HG03280 (cell line): ENCODE measurements around the gene FBXO31.
"Not testable (repeated sequence)": the region's sequence is repeated elsewhere in the genome, so short reads cannot be mapped to it uniquely, and the experiment has no call there.

Experiments
- ATAC-seq: cut with Tn5 transposase; IDR thresholded peaks from one replicate; pipeline ENCODE4 v1.9.1; 2021; ENCODE audit warnings: mild to moderate bottlenecking, moderate library complexity; ENCODE audit not compliant: unreplicated experiment

The FBXO31 gene

GRCh38 chr16:87344931-87345631 lies 38.5 kb downstream of the FBXO31 start:
- ATAC-seq: no peak

- no peak for ATAC-seq
These were observed 39.2 kb downstream of the FBXO31 start for GRCh38 chr16:87344165-87344930.

- ATAC-seq: no peak
These were observed 39.9 kb downstream of the FBXO31 start for GRCh38 chr16:87343753-87344050.

- ATAC-seq: no peak
These were observed 40.4 kb downstream of the FBXO31 start for GRCh38 chr16:87342978-87343752.

- ATAC-seq: no peak
These were observed 41.1 kb downstream of the FBXO31 start for GRCh38 chr16:87342504-87342903.

DNA sequence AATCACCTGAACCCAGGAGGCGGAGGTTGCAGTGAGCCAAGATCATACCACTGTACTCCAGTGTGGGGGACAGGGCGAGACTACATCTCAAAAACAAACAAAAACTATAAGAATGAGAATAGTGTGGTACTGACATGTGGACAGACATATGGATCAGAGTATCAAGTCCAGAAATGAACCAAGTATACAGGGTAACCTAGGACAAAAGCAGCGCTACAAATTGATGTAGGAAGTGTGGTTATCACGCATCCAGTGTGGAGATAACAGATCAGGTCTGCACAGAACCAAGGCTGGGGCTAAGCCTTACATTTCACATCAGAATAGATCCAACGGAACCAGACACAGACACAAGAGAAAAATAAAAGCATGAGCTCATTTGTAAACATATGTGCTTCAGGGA lies 43.4 kb downstream of the FBXO31 start:
- no peak for ATAC-seq

DNA sequence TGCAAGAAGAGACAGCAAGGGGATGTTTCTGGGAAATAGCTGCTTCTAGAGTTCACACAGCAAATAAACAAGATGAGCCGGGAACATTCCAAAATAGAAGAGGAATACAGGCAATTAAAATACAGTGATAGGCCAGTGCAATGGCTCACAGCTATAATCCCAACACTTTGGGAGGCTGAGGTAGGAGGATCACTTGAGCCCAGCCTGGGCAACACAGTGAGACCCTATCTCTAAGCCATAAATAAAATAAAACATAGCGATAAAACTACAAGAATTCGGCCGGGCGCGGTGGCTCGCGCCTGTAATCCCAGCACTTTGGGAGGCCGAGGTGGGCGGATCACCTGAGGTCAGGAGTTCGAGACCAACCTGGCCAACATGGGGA lies 43.9 kb downstream of the FBXO31 start:
- not testable (repeated sequence) for ATAC-seq

DNA sequence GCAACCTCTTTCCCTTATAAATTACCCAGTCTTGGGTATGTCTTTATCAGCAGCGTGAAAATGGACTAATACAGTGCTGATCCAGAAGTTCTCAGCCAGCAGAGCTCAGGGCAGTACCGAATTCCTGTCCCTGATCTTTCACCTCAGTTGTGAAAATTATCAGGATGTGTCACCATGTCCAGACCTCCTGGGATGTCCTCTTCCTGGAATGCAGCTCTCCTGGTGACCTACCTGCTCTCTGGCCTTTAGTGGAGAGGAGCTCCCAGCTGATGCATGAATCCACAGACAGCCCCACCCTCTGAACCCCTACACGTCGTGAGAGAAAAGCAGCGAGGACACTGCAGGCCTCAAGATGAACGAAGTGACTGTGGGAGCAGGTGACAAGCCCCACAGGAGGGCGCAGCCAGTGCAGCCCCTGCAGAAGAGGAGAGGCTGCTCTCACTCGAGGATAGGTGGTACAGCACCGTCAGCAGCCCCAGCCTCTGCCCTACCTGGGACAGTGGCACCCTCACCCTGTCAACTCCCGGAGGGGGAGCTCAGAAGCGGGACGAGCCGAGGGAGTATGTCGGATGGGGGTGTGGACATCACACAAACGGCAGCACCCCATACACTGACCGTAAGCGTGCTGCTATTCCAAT lies 44.4 kb downstream of the FBXO31 start:
- ATAC-seq: no peak

GRCh38 chr16:87338155-87338765 lies 45.3 kb downstream of the FBXO31 start:
- ATAC-seq: no peak

DNA sequence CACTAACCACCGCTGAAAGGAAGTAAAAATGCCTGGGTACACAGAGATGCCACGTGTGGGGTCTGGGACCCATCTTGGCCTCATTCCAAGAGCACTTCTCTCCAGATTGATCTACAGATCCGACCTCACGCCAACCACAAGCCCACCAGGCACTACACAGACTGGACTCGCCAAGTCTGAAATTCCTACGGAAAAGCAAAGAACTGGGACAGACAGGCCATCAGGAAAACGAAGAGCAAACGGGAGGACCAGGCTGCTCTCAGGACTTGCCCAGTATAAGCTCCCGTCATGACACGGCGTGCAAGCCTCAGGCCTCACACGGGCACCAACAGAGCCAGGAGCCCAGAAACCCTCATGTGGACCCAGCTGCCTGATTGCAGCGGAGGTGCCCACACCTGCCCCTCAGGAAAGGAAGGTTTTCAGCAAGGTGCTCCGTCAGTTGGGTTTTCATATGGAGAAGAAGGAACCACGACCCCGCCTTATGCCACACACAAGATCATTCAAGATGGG lies 46.3 kb downstream of the FBXO31 start:
- ATAC-seq: no peak

- ATAC-seq: no peak
These were observed 46.9 kb downstream of the FBXO31 start for GRCh38 chr16:87336434-87337240.

DNA sequence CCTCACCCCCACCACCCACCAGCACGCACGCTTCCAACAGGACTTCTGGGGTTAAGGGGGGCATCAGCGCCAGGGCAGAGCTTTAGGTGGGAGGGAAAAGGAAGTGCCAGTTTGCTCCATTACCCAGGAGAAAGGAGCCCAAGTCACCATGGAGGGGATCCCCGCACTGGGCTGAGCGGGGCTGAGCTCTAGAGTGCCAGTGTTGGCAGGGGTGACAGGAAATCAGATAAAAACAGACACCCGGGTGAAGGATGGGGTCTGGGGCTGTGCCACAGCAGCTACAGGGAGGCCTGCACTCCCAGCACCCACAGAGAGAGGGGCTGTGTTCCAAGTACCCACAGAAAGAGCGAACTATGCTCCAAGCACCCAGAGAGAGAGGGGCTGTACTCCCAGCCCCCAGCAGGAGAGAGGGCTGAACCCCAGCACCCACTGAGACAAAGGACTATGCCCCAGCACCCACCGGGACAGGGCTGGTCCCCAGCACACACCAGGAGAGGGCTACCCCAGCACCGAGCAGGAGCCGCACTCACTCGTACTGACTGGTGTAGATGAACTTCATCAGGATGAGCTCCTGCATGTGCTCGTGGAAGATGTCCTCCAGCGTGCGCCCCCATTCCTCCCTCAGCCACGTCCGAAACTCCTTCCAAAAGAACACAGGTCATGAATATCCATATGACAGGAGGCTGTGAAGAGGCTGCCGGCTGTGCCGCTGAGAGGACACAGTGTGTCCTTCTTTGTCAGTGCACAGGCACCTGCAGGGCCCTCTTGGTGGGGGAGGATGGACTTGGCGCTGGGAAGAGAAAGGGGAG lies 47.7 kb downstream of the FBXO31 start:
- ATAC-seq: no peak

DNA sequence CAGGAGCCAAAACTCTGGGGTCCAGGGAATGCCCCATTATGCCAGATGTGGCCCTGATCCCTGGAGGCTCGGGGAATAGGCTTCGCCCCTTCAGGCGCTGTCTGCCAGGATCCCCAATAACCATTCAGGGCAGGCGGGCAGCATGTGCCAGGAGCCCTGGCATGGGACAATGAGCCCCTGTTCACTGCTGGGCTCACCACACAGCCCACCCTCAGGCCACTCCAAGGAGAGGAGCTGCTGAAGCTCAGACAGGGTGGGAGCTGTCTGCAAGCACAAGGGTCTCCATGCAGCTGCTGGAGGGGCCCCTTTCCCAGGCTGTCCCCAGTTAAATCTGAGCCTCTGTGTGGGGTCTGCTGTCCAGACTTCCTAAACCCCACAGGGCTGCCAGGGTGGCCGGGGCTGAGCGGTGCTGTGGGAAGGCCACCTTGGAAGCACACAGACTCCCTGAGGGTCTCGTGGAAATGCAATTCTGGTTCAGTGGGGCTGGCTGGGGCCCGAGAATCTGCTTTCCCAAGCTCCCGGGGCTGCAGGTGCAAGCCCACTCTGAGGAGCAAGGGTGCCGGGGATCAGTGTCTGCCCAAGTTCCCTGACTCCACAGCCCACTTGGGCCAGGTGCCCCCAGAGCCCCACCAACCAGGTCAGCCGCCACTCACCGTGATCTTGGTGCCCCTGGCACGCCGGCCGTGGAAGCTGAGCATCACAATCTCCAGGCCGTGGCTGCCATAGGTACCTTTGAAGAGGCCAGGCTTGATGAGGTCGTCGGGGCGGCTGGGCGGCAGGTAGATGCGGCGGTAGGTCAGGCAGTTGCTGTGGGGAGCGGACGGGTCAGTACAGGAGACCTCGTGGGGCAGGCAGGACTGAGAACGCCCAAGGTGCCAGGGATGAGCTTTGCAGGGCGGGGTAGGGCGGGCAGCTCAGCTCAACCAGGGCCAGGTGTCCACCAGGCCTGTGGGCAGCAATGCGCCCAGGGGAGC lies 48.6 kb downstream of the FBXO31 start:
- ATAC-seq: no peak

DNA sequence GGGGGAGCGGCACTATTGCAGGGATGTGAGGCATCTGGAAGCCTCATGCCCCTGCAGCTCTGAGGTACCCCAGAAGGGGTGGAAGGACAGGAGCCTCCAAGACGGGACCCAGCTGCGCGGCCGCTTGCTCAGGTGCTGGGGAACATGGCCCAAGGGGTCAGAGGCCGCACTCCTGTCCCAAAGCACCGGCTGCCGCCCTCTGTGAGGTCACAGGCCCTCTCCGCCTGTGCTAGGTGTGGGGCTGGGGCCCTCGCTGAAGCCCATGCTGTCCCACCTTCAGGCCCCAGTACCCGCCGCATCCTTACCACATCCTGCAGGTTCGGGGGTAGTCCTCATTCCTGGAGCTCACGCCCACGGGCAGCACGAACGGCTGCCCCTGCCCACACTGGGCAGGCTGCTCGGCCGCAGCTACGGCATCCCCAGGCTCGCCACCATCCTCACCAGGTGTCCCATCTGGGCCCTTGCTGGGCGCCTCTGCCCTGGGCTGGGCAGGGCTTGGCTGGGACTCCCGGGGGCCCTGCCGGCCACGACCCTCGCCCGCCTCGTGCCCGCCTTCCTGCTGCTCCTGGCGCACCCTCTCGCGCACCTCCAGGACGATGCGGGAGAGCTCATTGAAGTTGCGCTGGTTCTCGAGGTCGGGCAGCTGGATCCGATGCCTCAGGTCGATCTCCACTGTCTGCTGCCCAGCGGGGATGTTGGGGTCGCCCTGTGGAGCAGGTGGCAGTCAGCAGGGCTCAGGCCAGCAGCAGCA lies 49.8 kb downstream of the FBXO31 start:
- no peak for ATAC-seq

- no peak for ATAC-seq
These were observed 50.5 kb downstream of the FBXO31 start for GRCh38 chr16:87333101-87333500.

DNA sequence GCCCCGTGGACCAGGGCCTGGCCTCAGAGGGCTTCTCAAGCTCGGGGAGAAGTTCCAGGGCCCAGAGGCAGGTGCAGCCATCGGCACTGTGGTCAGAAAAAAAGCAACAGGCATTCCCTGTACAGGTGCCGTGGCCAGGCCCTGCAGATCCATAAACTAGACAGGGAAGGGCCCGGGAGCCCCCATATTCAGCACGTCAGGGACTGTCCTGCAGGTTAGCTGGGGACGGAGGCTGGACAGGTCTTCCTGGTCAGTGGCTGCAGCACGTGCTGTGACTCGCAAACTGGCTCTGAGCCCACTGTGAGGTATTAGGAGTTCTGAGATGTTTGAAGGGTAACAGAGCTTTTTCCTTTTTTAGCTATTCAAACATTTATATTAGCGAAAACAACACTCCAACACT lies 51.4 kb downstream of the FBXO31 start:
- no peak for ATAC-seq

- no peak for ATAC-seq
These were observed 52.3 kb downstream of the FBXO31 start for GRCh38 chr16:87331241-87331801.
